ENCODE data around the gene IL22RA1. TPM values are rescaled to one million over a fixed set of nuclear protein-coding genes. Genes with fewer than 3 reads are reported as not detected.

The IL22RA1 gene
- total and polyA plus RNA-seq, 2 of the 8 experiments (the other 6 are each of a cell fraction or from before 2014, with no cell fraction given) = 0.17 to 0.32 TPM

DNA sequence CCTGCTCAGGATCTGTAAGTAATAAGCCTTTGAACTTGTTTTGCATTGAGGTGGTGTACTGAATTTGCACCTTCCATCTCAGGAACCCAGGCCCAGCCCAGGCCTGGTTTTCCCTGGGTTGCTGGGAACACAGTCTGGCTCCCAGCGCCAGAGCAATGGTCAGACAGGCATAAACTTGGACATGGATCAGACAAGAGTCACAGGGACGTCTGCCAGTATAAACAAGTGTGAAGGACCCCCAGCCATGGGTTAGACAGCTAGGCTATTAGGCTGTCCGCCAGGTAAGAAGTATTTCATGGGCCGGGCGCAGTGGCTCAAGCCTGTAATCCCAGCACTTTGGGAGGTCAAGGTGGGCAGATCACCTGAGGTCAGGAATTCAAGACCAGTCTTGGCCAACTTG, 38.7 kb upstream of the IL22RA1 start (continued):
- no peak for TF ChIP-seq RNF2 (IDR thresholded peaks at IDR 0.05; ENCODE audit: borderline replicate concordance, low read depth, low read length, missing control alignments, poor library complexity, severe bottlenecking)
- no peak for TF ChIP-seq POU5F1 (IDR thresholded peaks at IDR 0.05; ENCODE audit: low read depth, low read length)
- no peak for TF ChIP-seq BCL11A (IDR thresholded peaks at IDR 0.05; ENCODE audit: low read depth in 2 of 2, low read length in 2 of 2)
- no peak for TF ChIP-seq POLR2A (IDR thresholded peaks at IDR 0.05; ENCODE audit: control extremely low read depth in 1 of 2, low read depth in 2 of 2, low read length in 2 of 2)
- TF ChIP-seq SAP30 (IDR thresholded peaks at IDR 0.05; ENCODE audit: insufficient read depth, insufficient replicate concordance, low read length) = no peak
- no peak for TF ChIP-seq ATF2 (IDR thresholded peaks at IDR 0.05; ENCODE audit: low read length)
